ENCODE results near the gene ADAM19. TPM values are rescaled to one million over a fixed set of nuclear protein-coding genes. Genes with fewer than 3 reads are reported as not detected.
A peak's percentile ranks its signal among the peaks of the same experiment; 100 is the strongest.

ADAM19 gene
- total RNA-seq, 2 donors from 2014 or later = 1.3 to 1.6 TPM

GRCh38 chr5:157504053-157504452 lies 71.5 kb downstream of the ADAM19 start:
- TF ChIP-seq, protein P1, sequence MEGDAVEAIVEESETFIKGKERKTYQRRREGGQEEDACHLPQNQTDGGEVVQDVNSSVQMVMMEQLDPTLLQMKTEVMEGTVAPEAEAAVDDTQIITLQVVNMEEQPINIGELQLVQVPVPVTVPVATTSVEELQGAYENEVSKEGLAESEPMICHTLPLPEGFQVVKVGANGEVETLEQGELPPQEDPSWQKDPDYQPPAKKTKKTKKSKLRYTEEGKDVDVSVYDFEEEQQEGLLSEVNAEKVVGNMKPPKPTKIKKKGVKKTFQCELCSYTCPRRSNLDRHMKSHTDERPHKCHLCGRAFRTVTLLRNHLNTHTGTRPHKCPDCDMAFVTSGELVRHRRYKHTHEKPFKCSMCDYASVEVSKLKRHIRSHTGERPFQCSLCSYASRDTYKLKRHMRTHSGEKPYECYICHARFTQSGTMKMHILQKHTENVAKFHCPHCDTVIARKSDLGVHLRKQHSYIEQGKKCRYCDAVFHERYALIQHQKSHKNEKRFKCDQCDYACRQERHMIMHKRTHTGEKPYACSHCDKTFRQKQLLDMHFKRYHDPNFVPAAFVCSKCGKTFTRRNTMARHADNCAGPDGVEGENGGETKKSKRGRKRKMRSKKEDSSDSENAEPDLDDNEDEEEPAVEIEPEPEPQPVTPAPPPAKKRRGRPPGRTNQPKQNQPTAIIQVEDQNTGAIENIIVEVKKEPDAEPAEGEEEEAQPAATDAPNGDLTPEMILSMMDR (IDR thresholded peaks at IDR 0.05) = no peak
- TF ChIP-seq POLR2A (IDR thresholded peaks at IDR 0.05) = no peak
- 82 to 85% methylated on average over 8 of the region's 8 CpGs for WGBS, 2 donors
- H3K27ac ChIP-seq = no peak overlapping the region
- H3K27me3 ChIP-seq = no peaks in the 10 kb centered on the region
- no peak overlapping the region for H3K4me3 ChIP-seq
- no peaks in the 10 kb centered on the region for H3K9me3 ChIP-seq
- no peaks in the 10 kb centered on the region for H3K36me3 ChIP-seq (replicated peaks in 1 of 2; ENCODE audit: insufficient read depth in 1 of 2, low read depth in 2 of 2)
- intact Hi-C loops (cut with DNase I) = no loop called here
- no peak for DNase-seq
- no peaks in the 10 kb centered on the region for H3K4me1 ChIP-seq
- ATAC-seq = no peak

DNA sequence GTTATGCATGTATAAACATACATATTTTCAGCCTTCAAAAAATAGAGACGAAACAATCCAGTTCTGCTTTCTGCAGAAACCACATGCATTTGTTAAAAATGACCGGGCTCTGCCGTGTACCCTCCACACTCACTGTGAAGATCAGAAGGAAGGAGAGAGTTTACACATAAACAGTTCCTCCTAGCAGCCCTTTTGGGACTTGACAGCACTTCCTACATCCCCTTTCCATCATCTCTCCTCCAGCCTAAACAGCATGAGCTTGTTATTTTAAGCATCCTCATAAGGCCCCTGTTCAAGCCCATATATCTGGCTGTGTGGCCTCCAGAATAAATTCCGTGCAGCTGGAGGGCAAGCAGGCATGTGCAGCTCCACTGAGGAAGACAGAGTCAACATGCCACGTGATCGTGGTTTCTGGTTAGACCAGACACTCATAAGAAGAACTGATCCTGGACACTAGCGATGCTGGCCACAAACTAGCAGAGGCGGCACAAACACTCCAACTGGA lies 73.4 kb downstream of the ADAM19 start:
- no peaks in the 10 kb centered on the region for H3K36me3 ChIP-seq (replicated peaks in 1 of 2; ENCODE audit: insufficient read depth in 1 of 2, low read depth in 2 of 2)
- H3K4me1 ChIP-seq = no peaks in the 10 kb centered on the region
- H3K9me3 ChIP-seq = no peaks in the 10 kb centered on the region
- H3K27me3 ChIP-seq = no peaks in the 10 kb centered on the region
- TF ChIP-seq, protein P1 (IDR thresholded peaks at IDR 0.05) = no peak
- TF ChIP-seq POLR2A (IDR thresholded peaks at IDR 0.05) = no peak
- H3K27ac ChIP-seq = no peak overlapping the region
- ATAC-seq (no peak), DNase-seq (peak in 1 of 4 donors; percentile 21)
- intact Hi-C loops (cut with DNase I) = no loop called here
- WGBS, 2 donors = 68 to 84% methylated on average over 8 of the region's 8 CpGs
- no peak overlapping the region for H3K4me3 ChIP-seq

GRCh38 chr5:157497875-157498611 lies 77.5 kb downstream of the ADAM19 start:
- no peaks in the 10 kb centered on the region for H3K9me3 ChIP-seq
- no peak for TF ChIP-seq POLR2A (IDR thresholded peaks at IDR 0.05)
- TF ChIP-seq, protein P1 (IDR thresholded peaks at IDR 0.05) = no peak
- 72 to 74% methylated on average over 4 to 10 of the region's 10 CpGs for WGBS, 2 donors
- H3K36me3 ChIP-seq (replicated peaks in 1 of 2; ENCODE audit: insufficient read depth in 1 of 2, low read depth in 2 of 2) = no peaks in the 10 kb centered on the region
- no peak overlapping the region for H3K4me3 ChIP-seq
- intact Hi-C loops (cut with DNase I) = no loop called here
- no peaks in the 10 kb centered on the region for H3K4me1 ChIP-seq
- no peak for DNase-seq
- H3K27ac ChIP-seq = no peak overlapping the region
- no peaks in the 10 kb centered on the region for H3K27me3 ChIP-seq
- no peak for ATAC-seq

- H3K9me3 ChIP-seq = no peaks in the 10 kb centered on the region
- 99% methylated on average over 8 of the region's 8 CpGs; no CpG with 5 or more reads in 1 of the 2 donors for WGBS, 2 donors
- H3K4me1 ChIP-seq = no peaks in the 10 kb centered on the region
- ATAC-seq = no peak
- no peak overlapping the region for H3K4me3 ChIP-seq
- no peaks in the 10 kb centered on the region for H3K27me3 ChIP-seq
- intact Hi-C loops (cut with DNase I) = no loop called here
- TF ChIP-seq, protein P1 (IDR thresholded peaks at IDR 0.05) = no peak
- no peak for TF ChIP-seq POLR2A (IDR thresholded peaks at IDR 0.05)
- no peaks in the 10 kb centered on the region for H3K36me3 ChIP-seq (replicated peaks in 1 of 2; ENCODE audit: insufficient read depth in 1 of 2, low read depth in 2 of 2)
- DNase-seq = no peak
- no peak overlapping the region for H3K27ac ChIP-seq
Observed at GRCh38 chr5:157496864-157497263, 78.7 kb downstream of the ADAM19 start.

Data from body of pancreas (tissue), 4 donors.